H1 (cell line): Measurements from ENCODE around the gene PPM1N.

ENCODE experiments used
- ATF3 ChIP-seq: IDR thresholded peaks from 2 replicates; pipeline ENCODE4 v1.6.1; 2011; ENCODE audit warnings: low read depth, mild to moderate bottlenecking, low read length; ENCODE audit not compliant: insufficient read depth
- CHD1 ChIP-seq: IDR thresholded peaks from 2 replicates; pipeline ENCODE4 v1.6.1; 2012; ENCODE audit warnings: low read depth, low read length, improper control_type of control experiment
- EP300 ChIP-seq, 2 experiments: IDR thresholded peaks; 1 replicate in 1 of 2; 2 replicates in 1 of 2; pipeline ENCODE4 v1.6.1; 2011 to 2012; ENCODE audit warnings: low read depth in 2 of 2, low read length in 2 of 2, mild to moderate bottlenecking in 2 of 2, borderline replicate concordance in 1 of 2, inconsistent platforms in 1 of 2, moderate library complexity in 1 of 2
- EZH2 ChIP-seq: fragments of 200-600 bp; sonication (generic); IDR thresholded peaks from 2 replicates; pipeline ENCODE4 v1.7.1; 2012; ENCODE audit warnings: low read depth, mild to moderate bottlenecking, moderate library complexity, low read length, inconsistent platforms; ENCODE audit not compliant: severe bottlenecking
- NRF1 ChIP-seq: IDR thresholded peaks from 2 replicates; pipeline ENCODE4 v1.6.1; 2011; ENCODE audit warnings: mild to moderate bottlenecking, low read depth, low read length, improper control_type of control experiment
- POLR2A ChIP-seq, 2 experiments: IDR thresholded peaks; 1 replicate in 1 of 2; 2 replicates in 1 of 2; pipeline ENCODE4 v1.6.1; 2011; ENCODE audit warnings: low read depth in 2 of 2, low read length in 2 of 2, mild to moderate bottlenecking in 2 of 2; ENCODE audit errors: control extremely low read depth in 1 of 2
- RFX5 ChIP-seq: IDR thresholded peaks from 2 replicates; pipeline ENCODE4 v1.6.1; 2011; ENCODE audit warnings: low read depth, low read length, improper control_type of control experiment, borderline replicate concordance
- RNF2 ChIP-seq: fragments of 200-900, 300-1000 bp; sonication (generic); IDR thresholded peaks from 2 replicates; pipeline ENCODE4 v1.7.1; 2016; ENCODE audit warnings: borderline replicate concordance, low read depth, mild to moderate bottlenecking, antibody characterized with exemption, low read length; ENCODE audit not compliant: poor library complexity, severe bottlenecking; ENCODE audit errors: missing control alignments
- SIN3A ChIP-seq, 2 experiments: IDR thresholded peaks in 1 of 2; conservative IDR thresholded peaks in 1 of 2; 2 replicates each; pipeline ENCODE4 v1.6.1; 2011 to 2012; ENCODE audit warnings: low read length in 2 of 2, improper control_type of control experiment in 1 of 2, low read depth in 1 of 2, mild to moderate bottlenecking in 1 of 2
- SP1 ChIP-seq: IDR thresholded peaks from 2 replicates; pipeline ENCODE4 v1.6.1; 2011; ENCODE audit warnings: low read depth, low read length
- TAF1 ChIP-seq: IDR thresholded peaks from 2 replicates; pipeline ENCODE4 v1.6.1; 2011; ENCODE audit warnings: mild to moderate bottlenecking, low read depth, low read length
- TF ChIP-seq, protein P1 (sequence below), 3 experiments: IDR thresholded peaks; 1 replicate in 2 of 3; 2 replicates in 1 of 3; pipeline versions ENCODE4 v1.5.1 to v1.6.1; 2011; ENCODE audit warnings: low read length in 3 of 3, mild to moderate bottlenecking in 3 of 3, inconsistent platforms in 2 of 3, low read depth in 1 of 3, moderate library complexity in 1 of 3; ENCODE audit not compliant: insufficient read depth in 1 of 3; ENCODE audit errors: control extremely low read depth in 1 of 3

DNA sequence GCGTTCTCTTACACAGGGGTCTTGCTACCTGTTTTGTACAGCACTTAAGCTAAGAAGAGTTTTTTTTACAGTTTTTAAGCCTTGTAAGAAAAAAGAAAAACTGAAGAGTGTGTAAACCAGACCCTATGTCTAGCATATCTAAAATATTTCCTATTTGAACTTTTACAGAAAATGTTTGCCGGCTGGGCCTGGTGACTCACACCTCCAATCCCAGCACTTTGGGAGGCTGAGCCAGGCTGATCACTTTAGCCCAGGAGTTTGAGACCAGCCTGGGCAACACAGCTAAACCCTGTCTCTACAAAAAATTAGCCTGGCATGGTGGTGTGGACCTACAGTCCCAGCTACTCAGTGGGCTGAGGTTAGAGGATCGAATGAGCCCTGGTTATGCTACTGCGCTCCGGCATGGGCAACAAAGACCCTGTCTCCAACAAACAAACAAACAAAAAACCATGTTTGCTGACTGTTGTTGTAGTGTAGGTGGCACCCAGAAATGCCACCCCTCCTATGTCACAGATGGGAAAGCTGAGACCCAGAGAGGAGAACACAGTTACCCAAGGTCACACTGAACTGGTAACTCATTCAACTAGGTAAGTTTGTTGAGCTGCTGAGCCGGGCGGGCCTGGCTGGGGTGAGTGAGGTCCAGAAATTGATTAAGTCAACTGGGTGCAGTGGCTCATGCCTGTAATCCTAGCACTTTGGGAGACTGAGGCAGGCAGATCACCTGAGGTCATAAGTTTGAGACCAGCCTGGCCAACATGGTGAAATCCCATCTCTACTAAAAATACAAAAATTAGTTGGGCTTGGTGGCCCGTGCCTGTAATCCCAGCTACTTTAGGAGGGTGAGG is 7.1 kb downstream of the PPM1N start:
- TF ChIP-seq RFX5 (no peak), TAF1 (no peak), POLR2A (IDR thresholded peaks at IDR 0.05; ENCODE audit: control extremely low read depth in 1 of 2, low read depth in 2 of 2, low read length in 2 of 2) (no peak), NRF1 (no peak), ATF3 (no peak), SIN3A (conservative IDR thresholded peaks at IDR 0.05 in 1 of 2, IDR thresholded peaks at IDR 0.05 in 1 of 2; ENCODE audit: low read depth in 1 of 2, low read length in 2 of 2) (no peak), EZH2 (no peak), EP300 (IDR thresholded peaks at IDR 0.05; ENCODE audit: borderline replicate concordance in 1 of 2, low read depth in 2 of 2, low read length in 2 of 2) (no peak), CHD1 (no peak), SP1 (no peak), RNF2 (no peak)
- TF ChIP-seq, protein P1, sequence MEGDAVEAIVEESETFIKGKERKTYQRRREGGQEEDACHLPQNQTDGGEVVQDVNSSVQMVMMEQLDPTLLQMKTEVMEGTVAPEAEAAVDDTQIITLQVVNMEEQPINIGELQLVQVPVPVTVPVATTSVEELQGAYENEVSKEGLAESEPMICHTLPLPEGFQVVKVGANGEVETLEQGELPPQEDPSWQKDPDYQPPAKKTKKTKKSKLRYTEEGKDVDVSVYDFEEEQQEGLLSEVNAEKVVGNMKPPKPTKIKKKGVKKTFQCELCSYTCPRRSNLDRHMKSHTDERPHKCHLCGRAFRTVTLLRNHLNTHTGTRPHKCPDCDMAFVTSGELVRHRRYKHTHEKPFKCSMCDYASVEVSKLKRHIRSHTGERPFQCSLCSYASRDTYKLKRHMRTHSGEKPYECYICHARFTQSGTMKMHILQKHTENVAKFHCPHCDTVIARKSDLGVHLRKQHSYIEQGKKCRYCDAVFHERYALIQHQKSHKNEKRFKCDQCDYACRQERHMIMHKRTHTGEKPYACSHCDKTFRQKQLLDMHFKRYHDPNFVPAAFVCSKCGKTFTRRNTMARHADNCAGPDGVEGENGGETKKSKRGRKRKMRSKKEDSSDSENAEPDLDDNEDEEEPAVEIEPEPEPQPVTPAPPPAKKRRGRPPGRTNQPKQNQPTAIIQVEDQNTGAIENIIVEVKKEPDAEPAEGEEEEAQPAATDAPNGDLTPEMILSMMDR (IDR thresholded peaks at IDR 0.05; ENCODE audit: control extremely low read depth in 1 of 3, insufficient read depth in 1 of 3, low read depth in 1 of 3, low read length in 3 of 3), result no peak
